ENCODE measurements around the gene EYA2. TPM values are rescaled to one million over a fixed set of nuclear protein-coding genes. Genes with fewer than 3 reads are reported as not detected.
"Not testable (repeated sequence)": the region's sequence is repeated elsewhere in the genome, so short reads cannot be mapped to it uniquely, and the experiment has no call there.

The EYA2 gene
- total RNA-seq, 4 donors from 2014 or later = 9.9 to 20.1 (median 13.8) TPM

DNA sequence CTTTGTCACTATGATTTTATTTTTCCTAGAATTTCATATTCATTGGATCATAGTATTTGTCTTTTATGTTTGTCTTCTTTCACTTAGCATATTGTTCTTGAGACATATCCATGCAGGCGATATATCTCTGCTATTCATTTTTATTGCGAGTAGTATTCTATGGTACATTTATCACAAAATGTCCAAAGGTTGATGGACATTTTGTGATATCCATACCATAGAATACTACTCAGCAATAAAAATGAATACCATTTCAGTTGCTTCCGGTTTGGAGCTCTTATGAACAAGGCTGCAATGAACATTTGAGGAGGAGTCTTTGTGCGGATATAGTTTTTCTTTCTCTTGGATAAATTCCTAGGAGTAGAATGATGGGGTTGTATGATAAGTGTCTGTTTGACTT lies 28.8 kb upstream of the EYA2 start:
- 91 to 99% methylated on average over 4 of the region's 4 CpGs for WGBS, 2 donors
- Histone ChIP-seq H3K4me3 (replicated peaks in 1 of 3) (no peak overlapping the region), H3K27me3 (no peaks in the 10 kb centered on the region), H3K27ac (no peak overlapping the region), H3K4me1 (no peaks in the 10 kb centered on the region), H3K9me3 (no peaks in the 10 kb centered on the region), H3K36me3 (no peaks in the 10 kb centered on the region)
- intact Hi-C loops (cut with DNase I) = no loop called here
- TF ChIP-seq, protein P1, sequence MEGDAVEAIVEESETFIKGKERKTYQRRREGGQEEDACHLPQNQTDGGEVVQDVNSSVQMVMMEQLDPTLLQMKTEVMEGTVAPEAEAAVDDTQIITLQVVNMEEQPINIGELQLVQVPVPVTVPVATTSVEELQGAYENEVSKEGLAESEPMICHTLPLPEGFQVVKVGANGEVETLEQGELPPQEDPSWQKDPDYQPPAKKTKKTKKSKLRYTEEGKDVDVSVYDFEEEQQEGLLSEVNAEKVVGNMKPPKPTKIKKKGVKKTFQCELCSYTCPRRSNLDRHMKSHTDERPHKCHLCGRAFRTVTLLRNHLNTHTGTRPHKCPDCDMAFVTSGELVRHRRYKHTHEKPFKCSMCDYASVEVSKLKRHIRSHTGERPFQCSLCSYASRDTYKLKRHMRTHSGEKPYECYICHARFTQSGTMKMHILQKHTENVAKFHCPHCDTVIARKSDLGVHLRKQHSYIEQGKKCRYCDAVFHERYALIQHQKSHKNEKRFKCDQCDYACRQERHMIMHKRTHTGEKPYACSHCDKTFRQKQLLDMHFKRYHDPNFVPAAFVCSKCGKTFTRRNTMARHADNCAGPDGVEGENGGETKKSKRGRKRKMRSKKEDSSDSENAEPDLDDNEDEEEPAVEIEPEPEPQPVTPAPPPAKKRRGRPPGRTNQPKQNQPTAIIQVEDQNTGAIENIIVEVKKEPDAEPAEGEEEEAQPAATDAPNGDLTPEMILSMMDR (IDR thresholded peaks at IDR 0.05) = no peak
- TF ChIP-seq POLR2A (IDR thresholded peaks at IDR 0.05) = no peak
- no peak for DNase-seq

DNA sequence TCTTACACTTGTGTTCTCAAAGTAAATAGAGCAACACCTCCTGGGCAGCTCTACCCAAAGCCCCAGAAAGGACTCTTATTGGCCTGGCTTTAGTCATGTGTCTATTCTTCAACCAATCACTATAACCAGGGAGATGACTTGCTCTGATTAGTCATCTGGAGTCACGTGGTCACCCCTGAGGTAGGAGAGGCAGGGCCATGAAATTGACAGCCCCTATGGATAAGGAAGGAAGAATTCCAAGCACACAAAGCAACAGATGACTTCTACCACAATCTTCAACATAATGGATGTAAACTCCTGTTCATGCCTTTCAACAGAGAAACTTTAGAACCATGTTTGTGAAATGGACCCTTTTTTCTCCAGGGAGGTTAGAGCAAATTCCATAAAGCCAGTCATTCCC lies 24.6 kb upstream of the EYA2 start:
- no peak overlapping the region for H3K27ac ChIP-seq
- intact Hi-C loops (cut with DNase I) = no loop called here
- TF ChIP-seq, protein P1 (IDR thresholded peaks at IDR 0.05) = no peak
- no peak for TF ChIP-seq POLR2A (IDR thresholded peaks at IDR 0.05)

DNA sequence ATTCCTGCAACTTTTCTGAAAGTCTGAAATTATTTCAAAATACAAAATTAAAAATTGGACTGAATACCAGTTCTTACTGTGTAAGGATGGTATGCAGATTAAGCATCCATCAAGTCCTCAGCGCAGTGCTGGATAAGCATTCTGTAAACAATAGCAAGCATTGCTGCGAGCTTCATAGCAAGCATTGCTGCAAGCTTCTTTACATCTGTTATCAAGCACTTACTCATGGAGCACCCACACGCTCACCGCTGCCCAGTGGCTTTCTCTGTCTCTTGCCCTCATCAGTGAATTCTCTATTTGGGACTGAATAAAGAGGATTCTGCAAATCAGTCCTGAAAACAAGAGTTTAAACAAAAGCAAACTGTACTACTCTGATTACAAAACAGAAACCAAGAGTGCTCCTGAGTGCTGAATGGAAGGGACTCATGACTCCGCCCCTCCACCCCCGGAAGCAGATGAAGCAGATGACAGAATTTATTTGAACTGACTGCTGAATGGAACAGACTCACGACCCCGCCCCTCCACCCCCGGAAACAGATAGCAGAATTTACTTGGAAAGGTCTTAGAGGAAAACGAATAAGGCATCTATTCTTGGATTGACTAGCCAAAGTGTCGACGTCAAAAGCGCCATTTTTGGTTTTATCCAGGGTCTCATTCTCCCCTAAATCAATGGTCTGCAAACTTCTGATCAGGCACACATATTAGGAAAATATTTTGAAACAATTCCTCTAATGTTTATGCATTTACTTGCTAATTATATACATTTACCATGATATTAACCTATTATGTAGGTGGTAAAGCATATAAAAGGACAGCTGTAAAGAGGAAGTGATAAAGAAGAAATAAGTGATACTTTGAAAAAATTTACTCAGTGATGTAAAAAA lies 22.1 kb upstream of the EYA2 start:
- no peak for TF ChIP-seq POLR2A (IDR thresholded peaks at IDR 0.05)
- TF ChIP-seq, protein P1 (IDR thresholded peaks at IDR 0.05) = no peak
- 66 to 71% methylated on average over 13 of the region's 13 CpGs for WGBS, 2 donors
- intact Hi-C loops (cut with DNase I) = no loop called here
- peak in 1 of 2 donors; percentile 18 for DNase-seq
- Histone ChIP-seq H3K4me3 (replicated peaks in 1 of 3) (no peak overlapping the region), H3K9me3 (no peaks in the 10 kb centered on the region), H3K27ac (no peak overlapping the region), H3K27me3 (no peaks in the 10 kb centered on the region), H3K36me3 (no peaks in the 10 kb centered on the region), H3K4me1 (peaks cover 0 to 5% of the 10 kb centered on the region in 2 donors)

More for the DNA sequence above, 24.6 kb upstream of the EYA2 start:
- Histone ChIP-seq H3K36me3 (no peaks in the 10 kb centered on the region), H3K4me3 (replicated peaks in 1 of 3) (no peak overlapping the region), H3K4me1 (peaks cover 0 to 5% of the 10 kb centered on the region in 2 donors), H3K9me3 (no peaks in the 10 kb centered on the region), H3K27me3 (no peaks in the 10 kb centered on the region)
- 83 to 86% methylated on average over 1 of the region's 1 CpG for WGBS, 2 donors
- DNase-seq = no peak

DNA sequence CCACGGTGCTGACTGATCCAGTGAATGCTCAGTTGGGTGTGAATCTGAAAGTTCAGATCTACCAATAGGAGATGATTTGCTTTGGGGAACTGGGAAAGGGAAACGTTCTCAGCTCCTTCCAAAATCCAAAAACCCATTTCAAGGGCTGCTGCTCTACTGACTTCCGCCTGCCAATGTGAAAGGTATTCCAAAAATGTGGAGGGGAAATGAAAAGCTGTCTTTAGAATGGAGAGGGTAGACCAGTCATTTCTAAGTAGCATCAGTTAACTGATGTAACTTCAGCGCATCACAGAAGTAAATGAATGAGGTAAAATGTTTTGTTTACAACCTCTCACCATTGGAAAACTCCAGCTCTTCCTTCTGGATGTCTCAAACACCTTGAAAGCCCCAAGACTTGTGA lies 19.6 kb upstream of the EYA2 start:
- 62 to 66% methylated on average over 4 of the region's 4 CpGs for WGBS, 2 donors
- Histone ChIP-seq H3K27ac (no peak overlapping the region), H3K4me3 (replicated peaks in 1 of 3) (no peak overlapping the region), H3K9me3 (no peaks in the 10 kb centered on the region), H3K36me3 (no peaks in the 10 kb centered on the region), H3K27me3 (no peaks in the 10 kb centered on the region), H3K4me1 (peaks cover 5% of the 10 kb centered on the region in 2 donors)
- no peak for TF ChIP-seq POLR2A (IDR thresholded peaks at IDR 0.05)
- TF ChIP-seq, protein P1 (IDR thresholded peaks at IDR 0.05) = no peak
- DNase-seq = no peak
- intact Hi-C loops (cut with DNase I) = no loop called here

DNA sequence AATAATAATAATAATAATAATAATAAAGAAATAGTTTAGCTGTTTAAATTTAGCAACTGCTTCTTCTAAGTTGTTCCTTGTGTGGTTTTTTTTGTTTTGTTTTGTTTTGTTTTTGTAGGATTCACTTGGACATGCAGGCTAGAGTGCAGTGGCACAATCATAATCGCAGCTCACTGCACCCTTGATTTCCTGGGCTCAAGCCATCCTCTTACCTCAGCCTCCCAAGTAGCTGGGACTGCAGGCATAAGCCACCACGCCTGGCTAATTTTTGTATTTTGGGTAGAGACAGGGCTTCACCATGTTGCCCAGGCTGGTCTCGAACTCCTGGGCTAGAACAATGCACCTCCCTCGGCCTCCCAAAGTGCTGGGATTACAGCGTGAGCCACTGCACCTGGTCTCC lies 15.3 kb upstream of the EYA2 start:
- WGBS, 2 donors = 65 to 69% methylated on average over 5 of the region's 5 CpGs
- TF ChIP-seq, protein P1 (IDR thresholded peaks at IDR 0.05) = no peak
- TF ChIP-seq POLR2A (IDR thresholded peaks at IDR 0.05) = no peak
- H3K27ac ChIP-seq = no peak overlapping the region
- peak; percentile 62 to 71 for DNase-seq
- H3K4me3 ChIP-seq (replicated peaks in 1 of 3) = no peak overlapping the region
- no peaks in the 10 kb centered on the region for H3K27me3 ChIP-seq
- no peaks in the 10 kb centered on the region for H3K36me3 ChIP-seq
- intact Hi-C loops (cut with DNase I) = no loop called here
- peaks cover 9 to 17% of the 10 kb centered on the region in 2 donors for H3K4me1 ChIP-seq
- no peaks in the 10 kb centered on the region for H3K9me3 ChIP-seq

DNA sequence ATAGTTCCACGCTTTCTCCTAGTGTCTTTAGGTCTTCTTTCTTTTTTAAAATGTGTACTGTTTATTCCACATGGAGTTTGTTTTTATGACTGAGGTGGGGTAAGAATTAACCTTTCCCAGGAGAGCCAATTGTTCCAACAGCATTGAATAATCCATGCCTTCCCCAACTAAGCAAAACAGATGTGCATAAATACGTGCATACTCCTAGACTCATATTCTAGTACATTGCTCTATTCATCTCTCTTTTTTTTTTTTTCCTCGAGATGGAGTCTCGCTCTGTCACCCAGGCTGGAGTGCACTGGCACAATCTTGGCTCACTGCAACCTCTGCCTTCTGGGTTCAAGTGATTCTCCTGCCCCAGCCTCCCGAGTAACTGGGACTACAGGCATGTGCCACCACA lies 14.7 kb upstream of the EYA2 start:
- intact Hi-C loops (cut with DNase I) = not testable (repeated sequence)

More for the DNA sequence above, 14.7 kb upstream of the EYA2 start:
- not testable (repeated sequence) for H3K9me3 ChIP-seq; H3K27me3 ChIP-seq; DNase-seq; H3K4me3 ChIP-seq (replicated peaks in 1 of 3); H3K27ac ChIP-seq; H3K36me3 ChIP-seq
- WGBS, 2 donors = 89 to 94% methylated on average over 5 of the region's 5 CpGs
- peaks cover 9 to 17% of the 10 kb centered on the region in 2 donors for H3K4me1 ChIP-seq
